HG03442 (cell line): Measurements from ENCODE around the gene PMF1.

Experiments used
- ATAC-seq: cut with Tn5 transposase; IDR thresholded peaks from one replicate; pipeline ENCODE4 v1.9.1; 2021; ENCODE audit warnings: mild to moderate bottlenecking, moderate library complexity; ENCODE audit not compliant: unreplicated experiment

The PMF1 gene

GRCh38 chr1:156262461-156263287 is 49.9 kb downstream of the PMF1 start:
- ATAC-seq = no peak

GRCh38 chr1:156263288-156263655 is 50.5 kb downstream of the PMF1 start:
- no peak for ATAC-seq

- no peak for ATAC-seq
These were observed 53.2 kb downstream of the PMF1 start for GRCh38 chr1:156266051-156266450.

GRCh38 chr1:156268336-156268735 is 55.5 kb downstream of the PMF1 start:
- no peak for ATAC-seq

DNA sequence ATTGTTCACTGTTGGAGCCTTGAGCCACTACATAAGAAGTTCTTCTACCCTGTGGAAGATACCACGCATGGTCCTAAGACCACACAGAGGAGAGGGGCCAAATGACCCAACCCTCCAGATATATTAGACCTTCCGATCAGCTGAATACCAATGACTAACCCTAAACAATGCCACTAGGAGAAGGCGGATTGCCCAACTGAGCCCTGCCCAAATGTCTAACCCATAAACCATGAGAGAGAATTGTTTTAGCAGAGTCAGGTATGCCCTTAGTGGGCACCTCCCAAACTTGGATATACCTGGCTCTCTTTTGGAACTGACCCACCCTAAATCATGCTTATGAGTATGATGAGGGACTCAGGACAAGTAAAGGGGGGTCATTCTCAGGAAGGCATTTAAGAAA is 57.5 kb downstream of the PMF1 start:
- no peak for ATAC-seq

- no peak for ATAC-seq
These were observed 63.7 kb downstream of the PMF1 start for GRCh38 chr1:156276532-156276931.

- no peak for ATAC-seq
These were observed 64.2 kb downstream of the PMF1 start for GRCh38 chr1:156276966-156277381.

GRCh38 chr1:156279837-156280236 is 67.0 kb downstream of the PMF1 start:
- ATAC-seq = no peak

- ATAC-seq = no peak
These were observed 68.5 kb downstream of the PMF1 start for GRCh38 chr1:156281281-156281680.

- no peak for ATAC-seq
These were observed 69.1 kb downstream of the PMF1 start for GRCh38 chr1:156281693-156282478.

GRCh38 chr1:156282479-156283222 is 69.8 kb downstream of the PMF1 start, which contains the start of gene SMG5:
SMG5 (minus strand) TSS chr1:156282825; CDS start chr1:156282680, 145 bp downstream.
- peak; percentile 83 for ATAC-seq

DNA sequence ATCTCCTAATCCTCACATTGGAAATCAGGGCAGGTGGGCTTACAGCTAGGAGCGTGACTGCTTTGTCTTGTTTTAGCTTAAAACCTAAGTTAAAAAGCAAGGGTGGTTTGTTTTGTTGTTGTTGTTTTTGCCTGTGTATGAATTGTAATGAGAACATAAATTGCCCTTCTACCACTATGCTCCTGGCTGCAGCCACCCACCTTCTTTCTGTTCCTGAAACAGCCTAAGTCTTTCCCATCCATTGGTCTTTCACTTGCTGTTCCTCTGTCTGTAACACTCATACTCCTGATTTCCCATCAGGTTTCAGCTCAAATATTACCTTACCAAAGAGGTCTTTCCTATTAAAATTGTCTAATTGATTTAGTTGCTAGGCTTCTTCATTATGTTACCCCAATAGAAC is 70.7 kb downstream of the PMF1 start:
- no peak for ATAC-seq

DNA sequence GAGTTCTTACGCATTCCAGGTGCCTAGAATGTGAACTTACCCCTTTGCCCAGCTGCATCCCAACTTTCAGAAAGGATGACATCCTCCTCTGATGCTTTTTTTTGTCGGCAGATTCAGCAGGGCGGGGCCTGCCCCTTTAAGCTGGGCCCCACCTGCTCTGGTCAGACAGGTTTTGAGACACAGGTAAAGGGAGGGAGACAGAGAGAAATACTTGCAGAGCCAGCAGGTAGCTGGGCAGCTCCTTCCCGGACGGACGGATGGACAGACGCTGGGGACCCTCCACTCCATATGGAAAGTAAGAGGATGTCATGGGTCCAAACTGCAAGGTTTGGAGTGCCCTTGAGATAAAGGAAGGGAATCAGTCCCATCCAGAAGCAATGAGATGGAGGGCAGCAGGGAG is 71.3 kb downstream of the PMF1 start, which contains the start of gene TMEM79:
Gene TMEM79 (plus strand): TSS at position 214 of the 400 bp plus-strand sequence. CDS start 902 bp downstream, outside the sequence.
- ATAC-seq = no peak

DNA sequence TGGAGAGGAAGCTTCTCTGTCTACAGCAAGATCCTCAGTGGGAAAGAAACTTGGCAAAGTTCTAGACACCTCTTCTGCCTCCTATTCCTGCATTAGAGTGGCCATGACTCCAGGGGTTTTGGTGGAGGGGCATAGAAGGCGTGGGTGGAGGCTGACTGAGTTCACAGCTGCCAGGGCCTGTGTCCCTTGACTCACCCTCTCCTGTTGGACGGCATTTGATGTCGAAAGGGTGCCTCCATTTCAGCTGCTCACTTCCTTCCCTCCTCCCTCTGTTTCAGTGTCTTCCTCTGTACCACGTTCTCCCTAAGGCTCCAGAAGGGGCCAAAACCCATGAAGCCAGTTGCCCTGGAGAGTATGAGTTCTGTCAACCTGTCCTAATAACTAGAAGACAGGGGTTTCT is 72.0 kb downstream of the PMF1 start:
- no peak for ATAC-seq

- ATAC-seq = no peak
These were observed 72.6 kb downstream of the PMF1 start for GRCh38 chr1:156285437-156285836.

DNA sequence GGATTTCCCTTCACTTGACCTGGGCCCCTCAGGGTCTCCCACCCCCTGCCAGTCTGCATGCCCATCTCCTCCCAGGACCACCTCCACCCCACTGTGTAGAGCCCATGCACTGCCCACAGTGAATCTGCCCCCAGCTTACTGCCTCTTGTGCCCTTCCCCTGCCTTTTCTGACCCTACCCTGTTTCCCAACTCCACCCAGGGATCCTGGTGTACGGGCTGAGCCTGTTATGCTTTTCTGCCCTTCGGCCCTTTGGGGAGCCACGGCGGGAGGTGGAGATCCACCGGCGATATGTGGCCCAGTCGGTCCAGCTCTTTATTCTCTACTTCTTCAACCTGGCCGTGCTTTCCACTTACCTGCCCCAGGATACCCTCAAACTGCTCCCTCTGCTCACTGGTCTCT is 73.3 kb downstream of the PMF1 start:
- no peak for ATAC-seq
